CD4-positive, alpha-beta T cell treated with Interleukin-4 for 1 hour (primary cell): ENCODE data around the gene ZNF486.
"Not testable (repeated sequence)": the region's sequence is repeated elsewhere in the genome, so short reads cannot be mapped to it uniquely, and the experiment has no call there.

ENCODE experiments used
- DNase-seq, 2 donors: peaks; one replicate each; pipeline ENCODE4 v3.0.0-alpha.2; 2020 to 2022

ZNF486 gene

DNA sequence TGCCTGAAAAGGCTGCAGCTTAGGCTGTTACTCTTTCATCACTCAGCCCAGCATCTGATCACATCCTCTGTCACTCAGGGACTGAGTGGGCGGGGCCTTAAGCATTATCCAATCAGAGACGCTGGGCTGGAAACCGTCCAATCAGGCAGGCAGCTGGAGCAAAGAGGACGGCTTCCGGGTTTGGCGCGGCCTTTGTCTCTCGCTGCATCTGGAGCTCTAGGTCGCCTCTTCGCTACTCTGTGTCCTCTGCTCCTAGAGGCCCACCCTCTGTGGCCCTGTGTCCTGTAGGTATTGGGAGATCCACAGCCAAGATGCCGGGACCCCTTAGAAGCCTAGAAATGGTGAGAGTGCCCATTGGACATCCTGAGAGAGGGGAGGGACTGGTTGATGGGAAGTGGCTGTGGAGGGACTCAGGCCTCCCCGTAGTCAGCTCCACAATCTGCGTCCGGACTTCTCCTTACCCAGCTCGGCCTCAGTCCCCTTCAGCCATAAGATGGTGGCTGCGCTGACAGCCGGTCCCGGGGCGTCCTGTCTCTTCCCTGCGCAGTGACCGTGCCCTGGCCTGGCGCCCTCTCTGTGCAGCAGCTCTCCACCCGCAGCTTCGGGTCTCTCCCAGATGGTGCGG lies at the start of gene ZNF486:
Gene ZNF486, plus strand, starts transcription at position 195 of the 625 bp plus-strand sequence. Its CDS starts 117 bp downstream, at position 312.
- DNase-seq, result peak; percentile 95 to 96

DNA sequence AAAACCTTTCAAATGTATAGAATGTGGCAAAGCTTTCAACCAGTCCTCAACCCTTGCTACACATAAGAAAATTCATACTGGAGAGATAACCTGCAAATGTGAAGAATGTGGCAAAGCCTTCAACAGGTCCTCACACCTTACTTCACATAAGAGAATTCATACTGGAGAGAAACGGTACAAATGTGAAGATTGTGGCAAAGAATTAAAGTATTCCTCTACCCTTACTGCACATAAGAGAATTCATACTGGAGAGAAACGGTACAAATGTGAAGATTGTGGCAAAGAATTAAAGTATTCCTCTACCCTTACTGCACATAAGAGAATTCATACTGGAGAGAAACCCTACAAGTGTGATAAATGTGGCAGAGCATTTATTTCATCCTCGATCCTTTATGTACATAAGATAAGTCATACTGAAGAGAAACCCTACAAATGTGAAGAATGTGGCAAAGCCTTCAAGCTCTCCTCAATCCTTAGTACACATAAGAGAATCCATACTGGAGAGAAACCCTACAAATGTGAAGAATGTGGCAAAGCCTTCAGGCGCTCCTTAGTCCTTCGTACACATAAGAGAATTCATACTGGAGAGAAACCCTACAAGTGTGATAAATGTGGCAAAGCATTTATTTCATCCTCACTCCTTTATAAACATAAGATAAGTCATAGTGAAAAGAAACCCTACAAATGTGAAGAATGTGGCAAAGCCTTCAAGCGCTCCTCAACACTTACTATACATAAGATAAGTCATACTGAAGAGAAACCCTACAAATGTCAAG lies 48.8 kb upstream of the ZNF486 start:
- not testable (repeated sequence) for DNase-seq

DNA sequence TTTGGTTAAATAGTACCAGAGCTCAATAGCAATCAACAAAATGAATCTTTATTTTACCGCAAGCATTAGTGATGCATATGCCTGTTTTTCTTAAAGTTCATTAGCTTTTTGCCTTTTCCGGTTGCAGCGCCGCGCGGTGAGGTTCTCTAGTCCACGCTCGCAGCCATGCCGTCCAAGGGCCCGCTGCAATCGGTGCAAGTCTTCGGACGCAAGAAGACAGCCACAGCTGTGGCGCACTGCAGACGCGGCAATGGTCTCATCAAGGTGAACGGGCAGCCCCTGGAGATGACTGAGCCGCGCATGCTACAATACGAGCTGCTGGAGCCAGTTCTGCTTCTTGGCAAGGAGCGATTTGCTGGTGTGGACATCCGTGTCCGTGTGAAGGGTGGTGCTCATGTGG lies 42.1 kb upstream of the ZNF486 start:
- DNase-seq, result no peak

DNA sequence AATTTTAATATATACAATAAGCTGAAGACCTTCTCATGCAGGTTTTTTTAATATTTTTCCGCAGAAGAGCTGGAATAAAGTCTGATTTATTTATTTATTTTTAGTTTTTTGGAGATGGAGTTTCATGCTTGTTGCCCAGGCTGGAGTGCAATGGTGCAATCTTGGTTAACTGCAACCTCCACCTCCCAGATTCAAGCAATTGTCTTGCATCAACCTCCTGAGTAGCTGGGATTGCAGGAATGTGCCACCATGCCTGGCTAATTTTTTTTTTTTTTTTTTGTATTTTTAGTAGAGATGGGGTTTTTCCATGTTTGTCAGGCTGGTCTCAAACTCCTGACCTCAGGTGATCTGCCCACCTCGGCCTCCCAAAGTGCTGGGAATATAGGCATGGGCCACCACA lies 34.1 kb upstream of the ZNF486 start:
- DNase-seq, result not testable (repeated sequence)

DNA sequence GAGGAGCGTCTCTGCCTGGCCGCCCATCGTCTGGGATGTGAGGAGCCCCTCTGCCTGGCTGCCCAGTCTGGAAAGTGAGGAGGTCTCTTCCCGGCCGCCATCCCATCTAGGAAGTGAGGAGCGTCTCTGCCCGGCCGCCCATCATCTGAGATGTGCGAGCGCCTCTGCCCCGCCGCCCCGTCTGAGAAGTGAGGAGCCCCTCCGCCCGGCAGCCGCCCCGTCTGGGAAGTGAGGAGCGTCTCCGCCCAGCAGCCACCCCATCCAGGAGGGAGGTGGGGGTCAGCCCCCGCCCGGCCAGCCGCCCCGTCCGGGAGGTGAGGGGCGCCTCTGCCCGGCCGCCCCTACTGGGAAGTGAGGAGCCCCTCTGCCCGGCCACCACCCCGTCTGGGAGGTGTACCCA lies 29.3 kb upstream of the ZNF486 start:
- DNase-seq, result not testable (repeated sequence)

DNA sequence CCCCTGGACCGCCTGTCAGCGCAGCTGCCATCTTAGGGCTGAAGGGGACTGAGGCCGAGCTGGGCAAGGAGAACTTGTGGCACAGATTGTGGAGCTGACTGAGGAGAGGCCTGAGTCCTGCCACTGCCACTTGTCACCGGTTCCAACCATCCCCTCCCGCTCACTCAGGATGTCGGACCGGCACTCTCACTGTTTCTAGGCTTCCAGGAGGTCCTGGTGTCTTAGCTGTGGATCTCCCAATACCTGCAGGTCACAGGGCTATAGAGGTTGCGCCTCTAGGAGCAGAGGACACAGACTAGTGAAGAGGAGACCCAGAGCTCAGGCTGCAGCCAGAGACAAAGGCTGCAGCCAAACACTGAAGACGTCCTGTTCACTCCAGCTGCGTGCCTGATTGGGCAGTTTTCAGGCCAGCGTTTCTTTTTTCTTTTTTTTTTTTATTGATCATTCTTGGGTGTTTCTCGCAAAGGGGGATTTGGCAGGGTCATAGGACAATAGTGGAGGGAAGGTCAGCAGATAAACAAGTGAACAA lies 15.3 kb upstream of the ZNF486 start:
- no peak for DNase-seq

DNA sequence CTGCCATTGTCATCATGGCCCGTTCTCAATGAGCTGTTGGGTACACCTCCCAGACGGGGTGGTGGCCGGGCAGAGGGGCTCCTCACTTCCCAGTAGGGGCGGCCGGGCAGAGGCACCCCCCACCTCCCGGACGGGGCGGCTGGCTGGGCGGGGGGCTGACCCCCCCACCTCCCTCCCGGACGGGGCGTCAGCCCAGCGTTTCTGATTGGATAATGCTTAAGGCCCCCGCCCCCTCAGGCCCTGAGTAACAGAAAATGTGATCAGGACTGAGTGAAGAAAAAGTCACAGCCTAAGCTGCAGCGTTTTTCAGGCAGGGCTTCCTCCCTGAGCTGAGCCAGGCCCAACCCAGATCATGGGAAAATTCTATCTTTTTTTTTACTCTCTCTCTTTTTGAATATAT lies 14.5 kb upstream of the ZNF486 start:
- not testable (repeated sequence) for DNase-seq

DNA sequence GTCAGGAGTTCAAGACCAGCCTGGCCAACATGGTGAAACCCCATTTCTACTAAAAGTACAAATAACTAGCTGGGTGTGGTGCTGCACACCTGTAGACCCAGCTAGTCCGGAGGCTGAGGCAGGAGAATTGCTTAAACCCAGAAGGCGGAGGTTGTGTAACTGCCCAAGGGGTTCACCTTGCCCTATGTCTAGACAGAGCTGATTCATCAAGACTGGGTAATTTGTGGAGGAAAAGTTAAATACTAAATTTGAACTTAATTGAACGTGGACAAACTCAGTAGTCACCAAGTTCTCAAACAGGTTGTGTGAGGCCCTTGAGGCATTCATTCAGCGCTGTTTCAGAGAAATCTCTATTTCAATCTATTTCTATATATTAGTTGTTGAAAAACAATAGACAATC lies 13.7 kb upstream of the ZNF486 start:
- no peak for DNase-seq

DNA sequence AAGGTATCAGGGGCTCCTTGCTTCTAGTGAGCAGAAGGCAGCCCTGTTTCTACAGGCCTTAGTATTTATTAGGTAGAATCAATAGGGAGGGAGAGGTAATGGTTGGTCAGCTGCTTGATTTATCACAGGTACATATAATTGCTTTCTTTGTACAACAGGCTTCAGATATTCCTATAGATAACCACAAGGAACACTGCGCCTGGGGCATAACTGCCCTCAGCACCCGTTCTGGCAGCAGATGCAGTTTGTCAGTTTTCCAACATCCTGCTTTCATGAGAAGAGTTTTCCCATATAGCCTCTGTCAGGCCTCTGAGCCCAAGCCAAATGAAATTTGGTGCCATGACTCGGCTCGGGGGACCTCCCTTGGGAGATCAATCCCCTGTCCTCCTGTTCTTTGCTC lies 12.4 kb upstream of the ZNF486 start:
- no peak for DNase-seq

DNA sequence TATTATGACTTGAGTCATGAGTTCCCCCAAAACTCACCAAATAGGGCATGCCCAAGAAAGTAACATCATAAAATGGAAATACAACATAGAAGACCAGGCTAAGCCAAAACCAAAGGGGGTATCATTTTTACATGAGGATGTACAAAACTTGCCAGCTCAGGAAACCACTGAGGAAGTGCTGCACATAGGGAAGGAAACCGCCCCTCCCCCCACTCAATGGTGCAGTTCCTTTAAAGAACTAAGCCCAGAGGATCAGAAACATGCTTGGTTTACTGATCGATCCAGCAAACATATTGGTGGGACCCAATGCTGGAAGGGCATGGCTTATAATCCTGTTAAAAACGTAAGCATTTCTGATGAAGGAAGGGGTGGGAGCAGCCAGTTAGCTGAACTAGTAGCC lies 4.2 kb upstream of the ZNF486 start:
- peak; percentile 33 to 42 for DNase-seq

DNA sequence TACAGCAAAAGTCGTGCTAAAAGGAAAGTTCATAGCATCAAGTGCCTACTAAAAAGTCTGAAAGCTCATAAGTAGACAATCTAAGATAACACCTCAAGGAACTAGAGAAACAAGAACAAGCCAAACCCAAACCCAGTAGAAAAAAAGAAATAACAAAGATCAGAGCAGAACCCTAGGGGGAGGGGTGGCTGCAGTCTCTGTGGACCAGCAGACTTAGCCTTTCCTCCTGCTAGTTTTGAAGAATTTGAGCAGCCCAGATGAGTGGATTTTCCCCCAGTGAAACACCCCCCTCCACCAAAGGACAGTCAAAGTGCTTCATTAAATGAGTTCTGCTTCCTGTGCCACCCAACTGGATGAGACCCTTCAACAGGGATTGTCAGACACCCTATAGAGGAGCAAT lies 2.6 kb upstream of the ZNF486 start:
- no peak for DNase-seq

DNA sequence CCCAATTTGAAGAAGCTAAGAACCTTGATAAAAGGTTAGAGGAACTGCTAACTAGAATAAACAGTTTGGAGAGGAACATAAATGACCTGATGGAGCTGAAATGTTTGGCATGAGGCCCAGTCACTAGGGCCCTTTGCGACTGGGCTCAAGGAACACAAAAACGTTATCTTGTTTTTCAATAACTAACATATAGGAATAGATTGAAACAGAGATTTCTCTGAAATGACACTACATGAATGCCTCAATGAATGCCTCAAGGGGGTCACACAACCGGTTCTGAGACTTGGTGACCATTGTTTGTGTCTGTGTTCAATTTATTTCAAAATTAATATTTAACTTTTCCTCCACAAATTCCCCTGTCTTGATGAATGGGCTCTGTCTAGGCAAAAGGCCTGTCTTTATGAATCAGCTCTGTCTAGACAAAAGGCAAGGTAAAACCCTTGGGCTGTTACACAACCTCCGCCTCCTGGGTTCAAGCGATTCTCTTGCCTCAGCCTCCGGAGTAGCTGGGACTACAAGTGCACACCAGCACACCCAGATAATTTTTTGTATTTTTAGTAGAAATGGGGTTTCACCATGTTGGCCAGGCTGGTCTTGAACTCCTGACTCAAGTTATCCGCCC lies 932 bp upstream of the ZNF486 start:
- DNase-seq, result no peak

DNA sequence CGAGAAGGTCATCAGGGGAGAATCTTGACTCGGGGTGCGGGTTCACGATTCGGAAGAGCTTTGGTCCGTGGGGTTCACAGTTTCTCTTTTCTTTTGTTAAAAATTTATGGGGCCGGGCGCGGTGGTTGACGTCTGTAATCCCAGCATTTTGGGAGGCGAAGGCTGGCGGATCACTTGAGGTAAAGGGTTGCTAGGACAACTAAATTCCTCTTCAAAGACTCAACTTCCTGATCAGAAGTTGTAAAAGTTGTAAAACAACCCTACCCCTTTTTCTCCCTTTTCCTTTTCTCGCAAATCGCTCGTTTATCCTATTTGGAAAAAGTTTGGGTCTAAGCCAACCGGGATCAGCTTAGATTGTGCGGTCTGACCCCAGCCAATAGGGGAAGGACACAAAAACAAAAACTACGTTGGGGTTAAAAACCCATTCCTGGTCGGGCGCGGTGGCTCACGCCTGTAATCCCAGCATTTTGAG lies 673 bp downstream of the ZNF486 start:
- DNase-seq, result no peak

DNA sequence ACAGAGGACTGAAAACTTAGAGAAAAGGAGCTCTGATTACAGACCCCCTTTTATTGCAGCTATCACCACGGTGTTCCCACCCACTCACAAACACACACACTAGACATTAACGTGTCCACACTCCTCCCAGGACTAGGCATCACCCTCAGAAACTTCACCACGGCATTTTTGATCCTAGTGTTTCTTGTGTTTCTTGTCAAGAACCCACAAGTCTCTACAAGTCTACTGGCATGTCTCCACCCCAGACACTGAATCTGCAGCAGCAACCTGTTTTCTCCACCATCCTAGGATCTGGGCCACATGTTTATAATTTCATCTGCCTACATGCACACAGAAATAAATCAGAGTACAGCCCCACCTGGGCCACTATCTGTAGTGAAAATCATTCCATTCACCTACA lies 4.3 kb downstream of the ZNF486 start:
- DNase-seq, result no peak

DNA sequence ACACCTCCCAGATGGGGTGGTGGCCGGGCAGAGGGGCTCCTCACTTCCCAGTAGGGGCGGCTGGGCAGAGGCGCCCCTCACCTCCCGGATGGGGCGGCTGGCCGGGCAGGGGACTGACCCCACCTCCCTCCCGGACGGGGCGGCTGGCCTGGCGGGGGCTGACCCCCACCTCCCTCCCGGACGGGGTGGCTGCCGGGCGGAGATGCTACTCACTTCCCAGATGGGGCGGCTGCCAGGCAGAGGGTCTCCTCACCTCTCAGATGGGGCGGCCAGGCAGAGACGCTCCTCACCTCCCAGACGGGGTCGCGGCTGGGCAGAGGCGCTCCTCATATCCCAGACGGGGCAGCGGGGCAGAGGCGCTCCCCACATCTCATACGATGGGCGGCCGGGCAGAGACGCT lies 8.8 kb downstream of the ZNF486 start:
- DNase-seq, result not testable (repeated sequence)

DNA sequence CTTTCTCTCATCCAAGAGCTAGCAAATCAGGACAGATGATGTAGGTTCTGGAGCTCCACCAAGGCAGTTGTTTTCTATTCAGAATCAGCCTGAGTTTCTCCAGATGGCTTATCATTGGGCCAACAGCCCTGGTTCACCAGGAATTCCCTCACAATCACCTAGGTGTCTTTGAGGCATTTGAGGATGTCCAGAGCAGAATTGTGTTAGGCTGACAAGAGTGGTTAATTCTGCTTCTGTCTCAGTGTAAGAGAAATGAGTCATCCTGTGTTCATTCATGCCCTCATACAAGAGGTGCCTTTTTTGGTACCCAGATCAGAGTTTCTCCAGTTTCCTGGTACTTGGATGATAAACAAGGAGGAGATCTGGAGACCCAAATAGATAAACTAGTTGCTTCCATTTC lies 12.9 kb downstream of the ZNF486 start:
- DNase-seq, result not testable (repeated sequence)

DNA sequence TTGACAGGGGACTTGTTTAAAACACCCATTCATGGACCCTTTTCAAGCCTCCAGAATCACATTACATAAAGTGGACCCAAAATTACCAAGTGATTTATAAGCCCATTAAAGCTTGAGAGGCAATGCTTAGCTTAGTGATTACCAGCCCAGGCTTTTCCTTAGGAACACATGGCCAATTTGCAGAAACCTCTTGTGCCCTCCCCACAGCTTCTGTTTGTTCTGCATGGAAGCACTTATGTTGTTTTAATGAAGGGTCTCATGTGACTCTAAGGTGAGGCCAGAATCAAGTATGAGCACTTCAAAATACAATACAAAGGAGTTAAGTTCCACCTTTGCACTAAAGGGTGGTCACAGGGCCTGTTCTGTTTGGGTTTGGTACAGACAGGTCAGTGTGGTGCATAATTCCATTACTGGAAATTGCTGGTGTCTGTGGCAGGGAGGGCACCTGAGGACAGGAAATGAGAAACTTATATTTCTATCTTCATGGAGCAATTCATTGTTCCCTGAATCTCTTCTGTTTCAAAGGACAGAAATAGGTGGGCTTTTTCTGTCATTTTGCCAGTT lies 15.3 kb downstream of the ZNF486 start:
- DNase-seq, result no peak

DNA sequence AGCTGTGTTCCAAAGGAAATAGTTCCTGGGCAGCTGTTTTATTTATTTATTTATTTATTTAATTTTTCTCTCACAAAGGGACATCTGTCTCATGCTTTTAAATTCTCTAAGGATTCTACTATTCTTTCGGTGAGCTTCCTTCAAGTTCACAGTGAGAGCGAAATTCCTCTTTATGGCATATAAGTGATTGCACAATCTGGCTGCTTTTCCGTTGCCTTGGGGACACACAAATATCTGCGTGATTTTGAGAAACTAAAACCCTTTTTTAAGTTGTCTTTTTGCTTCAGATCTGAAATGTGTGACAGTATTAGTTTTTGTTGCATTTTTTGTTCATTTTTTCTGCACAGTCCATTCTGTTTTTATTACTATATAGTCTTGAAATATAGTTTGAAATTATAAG lies 19.2 kb downstream of the ZNF486 start:
- no peak for DNase-seq

DNA sequence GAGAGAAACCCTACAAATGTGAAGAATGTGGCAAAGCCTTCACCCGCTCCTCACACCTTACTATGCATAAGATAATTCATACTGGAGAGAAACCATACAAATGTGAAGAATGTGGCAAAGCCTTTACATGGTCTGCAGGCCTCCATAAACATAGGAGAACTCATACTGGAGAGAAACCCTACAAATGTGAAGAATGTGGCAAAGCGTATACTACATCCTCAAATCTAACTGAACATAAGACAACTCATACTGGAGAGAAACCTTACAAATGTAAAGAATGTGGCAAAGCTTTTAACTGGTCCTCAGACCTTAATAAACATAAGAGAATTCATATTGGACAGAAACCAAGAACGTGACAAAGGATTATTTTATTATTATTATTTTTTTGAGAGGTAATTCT lies 30.7 kb downstream of the ZNF486 start:
- no peak for DNase-seq

DNA sequence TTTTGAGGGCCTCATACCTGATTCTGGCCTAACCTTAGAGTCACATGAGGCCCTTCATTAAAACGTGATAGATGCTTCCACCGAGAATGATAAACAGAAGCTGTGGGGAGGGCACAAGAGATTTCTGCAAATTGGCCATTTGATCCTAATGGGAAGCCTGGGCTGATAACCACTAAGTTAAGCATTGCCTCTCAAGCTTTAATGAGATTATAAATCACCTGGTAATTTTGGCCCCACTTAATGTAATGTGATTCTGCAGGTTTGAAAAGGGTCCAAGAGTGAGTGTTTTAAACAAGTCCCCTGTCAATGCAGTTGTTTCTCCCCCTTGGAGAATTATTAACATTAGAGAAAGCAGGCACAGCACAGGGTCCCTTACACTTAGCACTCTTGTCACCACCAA lies 42.0 kb downstream of the ZNF486 start:
- no peak for DNase-seq

DNA sequence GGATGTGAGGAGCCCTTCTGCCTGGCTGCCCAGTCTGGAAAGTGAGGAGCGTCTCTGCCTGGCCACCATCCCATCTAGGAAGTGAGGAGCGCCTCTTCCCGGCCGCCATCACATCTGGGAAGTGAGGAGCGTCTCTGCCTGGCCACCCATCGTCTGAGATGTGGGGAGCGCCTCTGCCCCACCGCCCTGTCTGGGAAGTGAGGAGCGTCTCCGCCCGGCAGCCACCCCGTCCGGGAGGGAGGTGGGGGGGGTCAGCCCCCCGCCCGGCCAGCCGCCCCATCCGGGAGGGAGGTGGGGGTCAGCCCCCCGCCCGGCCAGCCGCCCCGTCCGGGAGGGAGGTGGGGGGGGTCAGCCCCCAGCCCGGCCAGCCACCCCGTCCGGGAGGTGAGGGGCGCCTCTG lies 47.4 kb downstream of the ZNF486 start:
- DNase-seq, result not testable (repeated sequence)

DNA sequence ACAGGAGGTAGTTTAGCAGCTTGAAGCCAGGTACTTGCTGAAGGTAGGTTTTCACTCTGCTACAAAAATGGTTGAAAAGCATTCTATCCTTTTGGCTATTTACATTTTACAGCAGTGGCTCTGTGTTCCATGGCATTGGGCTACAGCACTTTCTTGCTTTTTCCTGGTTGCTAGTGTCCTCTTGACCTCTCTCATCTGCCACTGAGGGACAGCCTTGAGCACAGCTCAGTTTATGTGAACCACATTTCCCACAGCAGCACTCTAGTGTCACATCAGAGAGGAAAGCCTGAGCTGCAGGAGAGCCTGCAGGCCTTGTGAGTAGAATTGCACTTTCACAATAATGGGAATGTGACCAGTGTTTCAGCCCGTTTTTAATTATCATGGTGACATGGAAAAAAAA lies 54.6 kb downstream of the ZNF486 start:
- DNase-seq, result not testable (repeated sequence)

DNA sequence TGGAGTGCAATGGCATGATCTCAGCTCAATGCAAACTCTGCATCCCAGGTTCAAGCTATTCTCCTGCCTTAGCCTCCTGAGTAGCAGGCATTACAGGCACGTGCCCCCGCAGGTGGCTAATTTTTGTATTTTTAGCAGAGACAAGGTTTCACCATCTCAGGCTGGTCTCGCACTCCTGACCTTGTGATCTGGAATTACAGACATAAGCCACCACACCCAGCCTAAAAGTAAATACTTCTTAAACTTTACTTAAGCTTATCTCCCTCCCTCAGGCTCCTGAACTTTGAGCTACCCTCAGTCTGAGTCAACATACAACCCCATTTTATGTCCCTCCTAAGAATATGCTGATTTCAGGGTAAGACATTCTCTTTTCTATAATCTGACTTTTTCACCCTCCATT lies 66.1 kb downstream of the ZNF486 start:
- no peak for DNase-seq
